Parathyroid adenoma (tissue), 2 donors: ENCODE results near the gene SALL4.
"Not testable (repeated sequence)": the region's sequence is repeated elsewhere in the genome, so short reads cannot be mapped to it uniquely, and the experiment has no call there.

Source experiments
- H2AFZ ChIP-seq: fragments of 300-600 bp; sonication (generic); one replicate; pipeline ENCODE4 v1.7.0; 2017; ENCODE audit warnings: antibody characterized with exemption, mild to moderate bottlenecking
- H3K27ac ChIP-seq: fragments of 300-600 bp; sonication (generic); one replicate; pipeline ENCODE4 v1.7.0; 2017
- H3K27me3 ChIP-seq: fragments of 300-600 bp; sonication (generic); one replicate; pipeline ENCODE4 v1.7.0; 2017; ENCODE audit warnings: low read length; ENCODE audit not compliant: control insufficient read depth, insufficient read depth
- H3K36me3 ChIP-seq: fragments of 300-600 bp; sonication (generic); one replicate; pipeline ENCODE4 v1.7.0; 2017; ENCODE audit warnings: low read length; ENCODE audit not compliant: control insufficient read depth, insufficient read depth
- H3K4me1 ChIP-seq: fragments of 300-600 bp; sonication (generic); one replicate; pipeline ENCODE4 v1.7.0; 2017; ENCODE audit warnings: control low read depth
- H3K4me2 ChIP-seq: fragments of 300-600 bp; sonication (generic); one replicate; pipeline ENCODE4 v1.7.0; 2017; ENCODE audit warnings: low read length
- H3K4me3 ChIP-seq: fragments of 300-600 bp; sonication (generic); one replicate; pipeline ENCODE4 v1.7.0; 2017; ENCODE audit warnings: low read depth, low read length
- H3K79me2 ChIP-seq: fragments of 300-600 bp; sonication (generic); one replicate; pipeline ENCODE4 v1.7.0; 2017; ENCODE audit warnings: control low read depth
- H3K9ac ChIP-seq: fragments of 300-600 bp; sonication (generic); one replicate; pipeline ENCODE4 v1.7.0; 2017; ENCODE audit warnings: mild to moderate bottlenecking
- H3K9me3 ChIP-seq: fragments of 300-600 bp; sonication (generic); one replicate; pipeline ENCODE4 v1.7.0; 2017; ENCODE audit warnings: low read length; ENCODE audit not compliant: control insufficient read depth
- TF ChIP-seq, protein P1 (sequence below): fragments of 300-600 bp; sonication (generic); IDR thresholded peaks from one replicate; pipeline ENCODE4 v1.7.0; 2017; ENCODE audit warnings: antibody characterized with exemption, mild to moderate bottlenecking
- donor health status: primary hyperparathyroidism.

The SALL4 gene

DNA sequence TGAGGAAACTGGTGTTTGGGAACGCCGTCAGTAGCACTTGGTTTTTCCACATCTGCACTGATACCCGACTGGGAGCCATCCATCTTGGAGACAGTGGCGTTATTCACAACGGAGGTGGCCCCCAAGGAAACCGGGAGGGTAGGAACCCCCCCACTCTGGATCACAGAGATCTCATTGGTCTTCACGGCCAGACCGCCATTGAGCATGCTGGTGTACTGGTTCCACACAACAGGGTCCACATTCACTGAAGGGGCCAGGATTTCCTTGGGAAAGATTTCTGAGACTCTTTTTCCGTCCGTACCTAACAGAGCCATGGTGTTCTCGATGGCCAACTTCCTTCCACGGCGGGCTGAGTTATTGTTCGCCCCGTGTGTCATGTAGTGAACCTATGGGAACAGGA is 18.0 kb downstream of the SALL4 start:
- H3K4me1 ChIP-seq: no peaks in the 10 kb centered on the region
- no peaks in the 10 kb centered on the region for H3K9me3 ChIP-seq
- no peak overlapping the region for H3K4me3 ChIP-seq
- no peaks in the 10 kb centered on the region for H3K27me3 ChIP-seq
- H3K27ac ChIP-seq: no peak overlapping the region
- no peak overlapping the region for H3K4me2 ChIP-seq
- no peaks in the 10 kb centered on the region for H3K36me3 ChIP-seq
- no peaks in the 10 kb centered on the region for H3K79me2 ChIP-seq
- TF ChIP-seq, protein P1, sequence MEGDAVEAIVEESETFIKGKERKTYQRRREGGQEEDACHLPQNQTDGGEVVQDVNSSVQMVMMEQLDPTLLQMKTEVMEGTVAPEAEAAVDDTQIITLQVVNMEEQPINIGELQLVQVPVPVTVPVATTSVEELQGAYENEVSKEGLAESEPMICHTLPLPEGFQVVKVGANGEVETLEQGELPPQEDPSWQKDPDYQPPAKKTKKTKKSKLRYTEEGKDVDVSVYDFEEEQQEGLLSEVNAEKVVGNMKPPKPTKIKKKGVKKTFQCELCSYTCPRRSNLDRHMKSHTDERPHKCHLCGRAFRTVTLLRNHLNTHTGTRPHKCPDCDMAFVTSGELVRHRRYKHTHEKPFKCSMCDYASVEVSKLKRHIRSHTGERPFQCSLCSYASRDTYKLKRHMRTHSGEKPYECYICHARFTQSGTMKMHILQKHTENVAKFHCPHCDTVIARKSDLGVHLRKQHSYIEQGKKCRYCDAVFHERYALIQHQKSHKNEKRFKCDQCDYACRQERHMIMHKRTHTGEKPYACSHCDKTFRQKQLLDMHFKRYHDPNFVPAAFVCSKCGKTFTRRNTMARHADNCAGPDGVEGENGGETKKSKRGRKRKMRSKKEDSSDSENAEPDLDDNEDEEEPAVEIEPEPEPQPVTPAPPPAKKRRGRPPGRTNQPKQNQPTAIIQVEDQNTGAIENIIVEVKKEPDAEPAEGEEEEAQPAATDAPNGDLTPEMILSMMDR: no peak
- no peak overlapping the region for H3K9ac ChIP-seq
- H2AFZ ChIP-seq: no peak overlapping the region

DNA sequence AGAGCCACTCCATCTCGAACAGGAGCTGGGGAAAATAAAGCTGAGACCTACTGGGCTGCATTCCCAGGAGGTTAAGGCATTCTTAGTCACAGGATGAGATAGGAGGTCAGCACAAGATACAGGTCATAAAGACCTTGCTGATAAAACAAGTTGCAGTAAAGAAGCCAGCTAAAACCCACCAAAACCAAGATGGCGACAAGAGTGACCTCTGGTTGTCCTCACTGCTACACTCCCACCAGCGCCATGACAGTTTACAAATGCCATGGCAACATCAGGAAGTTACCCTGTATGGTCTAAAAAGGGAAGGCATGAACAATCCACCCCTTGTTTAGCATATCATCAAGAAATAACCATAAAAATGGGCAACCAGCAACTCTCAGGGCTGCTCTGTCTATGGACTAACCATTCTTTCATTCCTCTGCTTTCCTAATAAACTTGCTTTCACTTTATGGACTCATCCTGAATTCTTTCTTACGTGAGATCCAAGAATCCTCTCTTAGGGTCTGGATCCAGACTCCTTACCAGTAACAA is 24.0 kb downstream of the SALL4 start:
- not testable (repeated sequence) for H3K4me2 ChIP-seq, H3K9ac ChIP-seq, H3K27ac ChIP-seq, H3K4me3 ChIP-seq, H3K79me2 ChIP-seq, H3K36me3 ChIP-seq, H3K4me1 ChIP-seq, H3K27me3 ChIP-seq, H3K9me3 ChIP-seq, H2AFZ ChIP-seq

DNA sequence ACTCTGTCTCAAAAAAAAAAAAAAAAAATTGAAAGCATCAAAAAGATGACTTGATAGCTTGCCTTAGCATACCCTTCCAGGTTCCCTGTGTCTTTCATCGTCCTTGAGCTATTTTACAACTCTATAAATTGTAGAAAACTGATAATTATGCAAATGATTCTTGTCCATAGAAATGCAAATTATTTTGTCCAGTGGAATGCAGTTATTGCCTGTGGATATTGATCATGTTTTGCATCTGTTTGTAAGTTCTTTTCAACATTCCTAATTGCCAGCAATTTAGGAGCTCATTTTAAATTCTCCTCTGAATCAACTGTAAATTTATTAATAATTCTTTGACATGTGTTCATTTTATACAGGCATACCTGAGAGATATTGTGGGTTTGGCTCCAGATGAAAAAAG is 27.1 kb downstream of the SALL4 start:
- H3K79me2 ChIP-seq: no peaks in the 10 kb centered on the region
- H3K9me3 ChIP-seq: no peaks in the 10 kb centered on the region
- H3K4me2 ChIP-seq: no peak overlapping the region
- no peak overlapping the region for H3K9ac ChIP-seq
- no peak overlapping the region for H3K4me3 ChIP-seq
- no peaks in the 10 kb centered on the region for H3K4me1 ChIP-seq
- H3K27ac ChIP-seq: no peak overlapping the region
- H3K27me3 ChIP-seq: no peaks in the 10 kb centered on the region
- TF ChIP-seq, protein P1: no peak
- no peak overlapping the region for H2AFZ ChIP-seq
- H3K36me3 ChIP-seq: no peaks in the 10 kb centered on the region

DNA sequence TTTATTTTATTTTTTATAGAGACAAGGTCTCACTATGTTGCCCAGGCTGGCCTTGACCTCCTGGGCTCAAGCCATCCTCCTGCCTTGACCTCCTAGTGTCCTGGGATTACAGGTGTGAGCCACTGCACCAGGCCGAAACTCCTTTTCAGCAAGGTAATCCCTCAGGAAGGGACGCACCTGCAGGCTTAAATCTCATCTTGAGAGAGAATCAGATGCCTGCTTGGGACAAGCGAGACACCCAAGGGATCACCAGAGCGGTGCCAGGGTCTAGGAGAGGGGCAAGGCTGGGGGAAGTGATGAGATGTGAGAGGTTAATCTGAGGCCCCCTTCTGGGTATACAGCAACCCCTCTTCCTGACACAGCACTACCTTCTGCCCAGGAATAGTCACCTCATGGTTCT is 30.1 kb downstream of the SALL4 start:
- Histone ChIP-seq H3K27me3 (no peaks in the 10 kb centered on the region), H3K36me3 (no peaks in the 10 kb centered on the region), H3K9ac (no peak overlapping the region), H3K4me1 (no peaks in the 10 kb centered on the region), H3K79me2 (no peaks in the 10 kb centered on the region), H2AFZ (no peak overlapping the region), H3K4me2 (no peak overlapping the region), H3K4me3 (no peak overlapping the region), H3K27ac (no peak overlapping the region), H3K9me3 (no peaks in the 10 kb centered on the region)
- TF ChIP-seq, protein P1: no peak

DNA sequence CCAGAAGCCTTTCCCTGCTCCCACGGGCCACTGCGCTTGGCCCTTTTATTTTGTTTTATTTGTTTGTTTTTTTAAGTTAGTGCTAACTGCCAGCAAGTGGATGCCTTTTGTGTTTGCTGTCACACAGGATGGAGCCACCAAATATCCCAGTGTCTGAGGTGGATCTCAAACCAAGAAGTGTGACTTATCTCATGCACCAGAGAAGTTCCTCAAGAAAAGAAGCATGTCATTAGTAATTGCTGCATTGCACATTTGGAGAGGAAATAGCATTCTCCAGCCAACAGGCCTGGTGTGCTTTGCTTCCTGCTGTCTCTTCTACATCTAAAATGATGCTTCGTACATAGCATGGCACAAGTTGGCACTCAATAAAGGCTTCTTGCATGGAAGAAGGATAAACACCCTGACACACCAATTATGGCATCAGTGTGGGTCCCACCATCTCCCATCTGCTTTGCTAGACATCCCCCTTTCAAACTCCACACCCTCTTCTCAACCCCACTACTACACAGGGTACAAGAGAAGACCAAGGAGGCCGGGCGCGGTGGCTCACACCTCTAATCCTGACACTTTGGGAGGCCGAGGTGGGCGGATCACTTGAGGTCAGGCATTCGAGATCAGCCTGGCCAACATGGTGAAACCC is 32.2 kb downstream of the SALL4 start:
- TF ChIP-seq, protein P1: no peak
- Histone ChIP-seq H3K27ac (no peak overlapping the region), H2AFZ (no peak overlapping the region)

More for the DNA sequence above, 32.2 kb downstream of the SALL4 start:
- Histone ChIP-seq H3K4me2 (no peak overlapping the region), H3K4me1 (no peaks in the 10 kb centered on the region), H3K36me3 (no peaks in the 10 kb centered on the region), H3K9ac (no peak overlapping the region), H3K27me3 (no peaks in the 10 kb centered on the region), H3K79me2 (no peaks in the 10 kb centered on the region), H3K9me3 (no peaks in the 10 kb centered on the region), H3K4me3 (no peak overlapping the region)
